Astrocyte (in vitro differentiated cells and primary cell): ENCODE data around the gene OTULINL. TPM values are rescaled to one million over a fixed set of nuclear protein-coding genes. Genes with fewer than 3 reads are reported as not detected.

Experiments used
- DNase-seq: peaks from one replicate; pipeline ENCODE4 v3.0.0-alpha.2; 2010; ENCODE audit warnings: low read depth
- FAIRE-seq: peaks from 2 replicates; lab custom pipeline; 2011; peaks lifted over from hg19 to GRCh38; lab: Jason Lieb, UNC
- H2AFZ ChIP-seq: 2 replicates; pipeline ENCODE4 v1.6.0; 2012; ENCODE audit warnings: low read depth, low read length, inconsistent platforms
- H3K27ac ChIP-seq: 2 replicates; pipeline ENCODE4 v1.5.1; 2011; ENCODE audit warnings: low read depth, low read length, inconsistent platforms
- H3K27me3 ChIP-seq: 2 replicates; pipeline ENCODE4 v1.6.0; 2011; ENCODE audit warnings: low read length, inconsistent platforms; ENCODE audit not compliant: insufficient read depth
- H3K36me3 ChIP-seq: 2 replicates; pipeline ENCODE4 v1.5.1; 2011; ENCODE audit warnings: low read length, inconsistent platforms; ENCODE audit not compliant: insufficient read depth
- H3K4me1 ChIP-seq: 2 replicates; pipeline ENCODE4 v1.5.1; 2011; ENCODE audit warnings: low read length, inconsistent platforms; ENCODE audit not compliant: insufficient read depth
- H3K4me2 ChIP-seq: 2 replicates; pipeline ENCODE4 v1.6.0; 2012; ENCODE audit warnings: low read length, inconsistent platforms
- H3K4me3 ChIP-seq: 2 replicates; pipeline ENCODE4 v1.5.1; 2011; ENCODE audit warnings: low read depth, mild to moderate bottlenecking, low read length, inconsistent platforms; ENCODE audit not compliant: insufficient read depth
- H3K79me2 ChIP-seq: 2 replicates; pipeline ENCODE4 v1.6.0; 2012; ENCODE audit warnings: mild to moderate bottlenecking, low read length, inconsistent platforms; ENCODE audit not compliant: insufficient read depth
- H3K9ac ChIP-seq: 2 replicates; pipeline ENCODE4 v1.6.0; 2012; ENCODE audit warnings: mild to moderate bottlenecking, low read length, inconsistent platforms
- H3K9me3 ChIP-seq: 2 replicates; pipeline ENCODE4 v1.5.1; 2012; ENCODE audit warnings: low read depth, mild to moderate bottlenecking, low read length, inconsistent platforms; ENCODE audit not compliant: insufficient read depth
- H4K20me1 ChIP-seq: 2 replicates; pipeline ENCODE4 v1.6.0; 2012; ENCODE audit warnings: low read length, inconsistent platforms; ENCODE audit not compliant: insufficient read depth
- H3K27ac Mint-ChIP-seq: one replicate; pipeline ENCODE4 v1.8.0; 2021; ENCODE audit warnings: mild to moderate bottlenecking, mixed read lengths; ENCODE audit not compliant: unreplicated experiment
- H3K27me3 Mint-ChIP-seq: one replicate; pipeline ENCODE4 v1.8.0; 2021; ENCODE audit warnings: low read depth, mixed read lengths; ENCODE audit not compliant: unreplicated experiment
- H3K36me3 Mint-ChIP-seq: one replicate; pipeline ENCODE4 v1.8.0; 2021; ENCODE audit warnings: low read depth, mixed read lengths; ENCODE audit not compliant: unreplicated experiment
- H3K4me1 Mint-ChIP-seq: one replicate; pipeline ENCODE4 v1.8.0; 2021; ENCODE audit warnings: low read depth, mixed read lengths; ENCODE audit not compliant: unreplicated experiment
- H3K4me3 Mint-ChIP-seq: one replicate; pipeline ENCODE4 v1.8.0; 2021; ENCODE audit warnings: mild to moderate bottlenecking, moderate library complexity, mixed read lengths; ENCODE audit not compliant: unreplicated experiment
- H3K9me3 Mint-ChIP-seq: one replicate; pipeline ENCODE4 v1.8.0; 2021; ENCODE audit warnings: mild to moderate bottlenecking, mixed read lengths; ENCODE audit not compliant: unreplicated experiment
- CTCF ChIP-seq: IDR thresholded peaks from 2 replicates; pipeline ENCODE4 v1.5.1; 2011; ENCODE audit warnings: low read depth, mild to moderate bottlenecking, inconsistent platforms, low read length, moderate library complexity; ENCODE audit not compliant: insufficient read depth
- EZH2 ChIP-seq: IDR thresholded peaks from 2 replicates; pipeline ENCODE4 v1.6.1; 2012; ENCODE audit warnings: mild to moderate bottlenecking, low read length, inconsistent platforms; ENCODE audit not compliant: insufficient read depth
- total RNA-seq: library from RNA; stranded (reverse); gene quantifications from 2 replicates; pipeline ENCODE4 v1.2.1, GENCODE V29; 2021

The OTULINL gene
- total RNA-seq, 1 donor from 2014 or later = 2.8 TPM

- Histone ChIP-seq H3K4me2 (no peak overlapping the region), H3K79me2 (no peaks in the 10 kb centered on the region), H3K4me1 (peaks cover 16% of the 10 kb centered on the region), H3K27ac (no peak overlapping the region), H3K9ac (no peak overlapping the region), H3K9me3 (no peaks in the 10 kb centered on the region), H3K36me3 (no peaks in the 10 kb centered on the region), H3K27me3 (no peaks in the 10 kb centered on the region), H3K4me3 (no peak overlapping the region), H2AFZ (no peak overlapping the region), H4K20me1 (no peaks in the 10 kb centered on the region)
- peaks cover 23% of the 10 kb centered on the region for H3K4me1 Mint-ChIP-seq
- no peaks in the 10 kb centered on the region for H3K27me3 Mint-ChIP-seq
- peak; percentile 9 for DNase-seq
- no peak for FAIRE-seq
- peaks cover under 1% of the 10 kb centered on the region for H3K9me3 Mint-ChIP-seq
- H3K36me3 Mint-ChIP-seq = no peaks in the 10 kb centered on the region
- H3K27ac Mint-ChIP-seq = no peak overlapping the region
- TF ChIP-seq CTCF (no peak), EZH2 (no peak)
- H3K4me3 Mint-ChIP-seq = no peak overlapping the region
Observed at GRCh38 chr5:14591548-14591947, 10.0 kb downstream of the OTULINL start.

- Mint-ChIP-seq H3K27me3 (no peaks in the 10 kb centered on the region), H3K27ac (peak overlapping the region; percentile 49), H3K4me1 (peaks cover 23% of the 10 kb centered on the region), H3K9me3 (peaks cover 1% of the 10 kb centered on the region), H3K4me3 (no peak overlapping the region), H3K36me3 (no peaks in the 10 kb centered on the region)
- Histone ChIP-seq H3K9me3 (no peaks in the 10 kb centered on the region), H4K20me1 (no peaks in the 10 kb centered on the region), H3K27me3 (no peaks in the 10 kb centered on the region), H3K4me1 (peaks cover 16% of the 10 kb centered on the region), H3K27ac (no peak overlapping the region), H3K9ac (no peak overlapping the region), H3K79me2 (no peaks in the 10 kb centered on the region), H3K4me2 (peak overlapping the region; percentile 52), H3K4me3 (no peak overlapping the region), H2AFZ (no peak overlapping the region), H3K36me3 (no peaks in the 10 kb centered on the region)
- peak; percentile 52 for DNase-seq
- TF ChIP-seq EZH2 (no peak), CTCF (no peak)
- no peak for FAIRE-seq
Observed at GRCh38 chr5:14593326-14594021, 11.9 kb downstream of the OTULINL start.
